ENCODE results near the gene BRI3.

Gene BRI3

DNA sequence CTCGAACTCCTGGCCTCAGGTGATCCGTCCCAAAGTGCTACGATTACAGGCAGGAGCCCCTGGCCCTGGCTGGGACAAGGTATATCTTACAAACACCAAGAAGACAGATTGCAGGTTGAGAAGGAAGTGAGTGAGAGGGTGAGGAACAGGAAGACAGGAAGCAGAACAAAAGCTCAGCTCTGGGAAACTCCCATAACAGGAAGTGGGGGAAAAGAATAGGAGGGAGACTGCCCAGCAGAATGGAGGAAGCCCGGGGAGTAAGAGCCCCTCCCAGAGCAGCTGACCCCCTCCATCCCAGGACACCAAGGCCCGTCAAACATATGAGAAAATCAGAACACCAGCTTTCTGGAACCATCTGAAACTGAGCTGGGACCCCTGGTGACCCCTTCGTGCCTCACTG is 32.4 kb upstream of the BRI3 start:
- peak overlapping the region in 4 of 11 experiments; percentile 11 to 34 (median 16); a peak in 4 of 22 replicates for H3K9ac ChIP-seq
- peaks cover 3 to 34% (median 19%) of the 10 kb centered on the region in 11 experiments; a peak in 18 of 22 replicates for H3K36me3 ChIP-seq
- H3K4me3 ChIP-seq, result no peak overlapping the region; a peak in 1 of 20 replicates
- H4K20me1 ChIP-seq, result peaks cover 0 to 28% (median 18%) of the 10 kb centered on the region in 11 experiments; a peak in 16 of 22 replicates
- no peaks in the 10 kb centered on the region for H3K27me3 ChIP-seq
- H3K9me3 ChIP-seq (replicated peaks in 1 of 11), result no peaks in the 10 kb centered on the region
- peak overlapping the region; percentile 45 to 100 (median 98) for H3K4me2 ChIP-seq
- TF ChIP-seq Cebpa-rat (IDR thresholded peaks at IDR 0.05), result no peak
- peak overlapping the region in 10 of 11 experiments; percentile 34 to 76 (median 60); a peak in 20 of 22 replicates for H3K27ac ChIP-seq
- H3K4me1 ChIP-seq, result peaks cover 66 to 84% (median 75%) of the 10 kb centered on the region in 10 experiments

- H3K4me2 ChIP-seq, result peak overlapping the region; percentile 95 to 100 (median 99)
- no peak for TF ChIP-seq Cebpa-rat (IDR thresholded peaks at IDR 0.05)
- no peaks in the 10 kb centered on the region for H3K27me3 ChIP-seq
- H3K9me3 ChIP-seq (replicated peaks in 1 of 11), result no peaks in the 10 kb centered on the region
- peak overlapping the region; percentile 68 to 85 (median 81); a peak in 21 of 22 replicates for H3K9ac ChIP-seq
- H3K4me3 ChIP-seq, result peak overlapping the region; percentile 82 to 96 (median 91)
- H4K20me1 ChIP-seq, result peaks cover 0 to 23% (median 3%) of the 10 kb centered on the region in 11 experiments; a peak in 10 of 22 replicates
- H3K36me3 ChIP-seq, result peaks cover 0 to 28% (median 17%) of the 10 kb centered on the region in 11 experiments; a peak in 15 of 22 replicates
- peaks cover 52 to 84% (median 69%) of the 10 kb centered on the region in 10 experiments for H3K4me1 ChIP-seq
- H3K27ac ChIP-seq, result peak overlapping the region; percentile 7 to 82 (median 71); a peak in 21 of 22 replicates
Measured at GRCh38 chr7:98250789-98251188, 30.7 kb upstream of the BRI3 start.

GRCh38 chr7:98251231-98251600 is 30.3 kb upstream of the BRI3 start:
- H3K9ac ChIP-seq, result peak overlapping the region; percentile 68 to 85 (median 81)
- H3K4me1 ChIP-seq, result peaks cover 49 to 82% (median 65%) of the 10 kb centered on the region in 10 experiments
- peak overlapping the region; percentile 95 to 100 (median 99) for H3K4me2 ChIP-seq

DNA sequence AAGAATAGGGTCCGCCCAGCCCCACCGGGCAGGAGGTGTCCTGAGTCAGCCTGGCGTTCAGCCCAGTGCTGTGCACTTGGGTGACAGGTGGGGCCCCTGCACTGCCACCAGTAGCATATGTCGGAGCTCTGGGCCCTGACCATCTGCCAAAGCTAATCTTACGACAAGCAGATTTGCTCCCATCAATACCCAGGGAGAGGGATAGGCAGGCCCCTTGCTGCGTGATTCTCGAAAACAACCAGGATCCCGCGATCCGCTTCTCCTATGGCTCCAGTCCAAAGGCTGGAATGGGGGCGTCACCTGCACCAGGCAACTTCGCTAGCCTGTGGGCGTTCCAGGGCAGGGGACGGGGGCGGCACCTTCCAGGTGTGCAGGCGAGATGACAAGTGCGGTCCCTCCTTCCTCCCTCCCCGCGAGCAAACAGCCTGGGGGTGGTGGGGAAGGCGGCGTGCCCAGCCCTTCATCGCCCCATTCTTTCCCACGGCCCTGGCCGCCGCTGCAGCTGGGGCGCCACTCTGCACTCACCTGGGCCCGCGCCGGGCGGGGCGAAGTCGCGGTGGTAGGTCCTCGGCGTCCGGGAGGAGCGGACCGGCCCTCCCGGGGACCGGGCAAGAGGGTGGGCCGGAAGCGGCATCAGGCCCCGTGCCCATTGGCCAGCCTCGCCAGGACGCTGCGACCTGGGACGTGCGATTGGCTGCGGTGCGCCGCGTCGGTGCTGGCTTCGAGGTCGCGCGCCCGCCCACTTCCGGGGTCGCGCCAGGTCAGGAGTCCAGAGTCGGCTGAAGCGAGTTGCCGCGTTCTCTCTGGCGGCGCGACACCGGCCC is 29.7 kb upstream of the BRI3 start, which contains the start of gene TECPR1:
Gene TECPR1 (minus strand): TSS at position 632 of the 824 bp plus-strand sequence. CDS start 6,086 bp downstream, outside the sequence.
- Histone ChIP-seq H3K27ac (peak within 1 kb of the TSS; percentile 57 to 82 (median 71)), H3K4me2 (peak within 1 kb of the TSS; percentile 98 to 100 (median 99)), H3K27me3 (no peaks in the 10 kb centered on the region), H3K9ac (peak within 1 kb of the TSS; percentile 68 to 85 (median 81)), H4K20me1 (peaks cover 0 to 25% (median 0%) of the 10 kb centered on the region in 11 experiments; a peak in 9 of 22 replicates), H3K36me3 (peaks cover 7 to 35% (median 23%) of the 10 kb centered on the region in 11 experiments; a peak in 21 of 22 replicates), H3K4me3 (peak within 1 kb of the TSS; percentile 82 to 96 (median 91)), H3K9me3 (replicated peaks in 1 of 11) (no peaks in the 10 kb centered on the region), H3K4me1 (peaks cover 49 to 76% (median 60%) of the 10 kb centered on the region in 10 experiments)
- no peak for TF ChIP-seq Cebpa-rat (IDR thresholded peaks at IDR 0.05)

More at GRCh38 chr7:98251231-98251600, 30.3 kb upstream of the BRI3 start:
- peaks cover 0 to 23% (median 0%) of the 10 kb centered on the region in 11 experiments; a peak in 8 of 22 replicates for H4K20me1 ChIP-seq
- H3K36me3 ChIP-seq, result peaks cover 1 to 32% (median 19%) of the 10 kb centered on the region in 11 experiments; a peak in 19 of 22 replicates
- H3K27ac ChIP-seq, result peak overlapping the region; percentile 57 to 82 (median 71)
- peak overlapping the region; percentile 82 to 96 (median 91) for H3K4me3 ChIP-seq
- H3K9me3 ChIP-seq (replicated peaks in 1 of 11), result no peaks in the 10 kb centered on the region
- no peak for TF ChIP-seq Cebpa-rat (IDR thresholded peaks at IDR 0.05)
- no peaks in the 10 kb centered on the region for H3K27me3 ChIP-seq

DNA sequence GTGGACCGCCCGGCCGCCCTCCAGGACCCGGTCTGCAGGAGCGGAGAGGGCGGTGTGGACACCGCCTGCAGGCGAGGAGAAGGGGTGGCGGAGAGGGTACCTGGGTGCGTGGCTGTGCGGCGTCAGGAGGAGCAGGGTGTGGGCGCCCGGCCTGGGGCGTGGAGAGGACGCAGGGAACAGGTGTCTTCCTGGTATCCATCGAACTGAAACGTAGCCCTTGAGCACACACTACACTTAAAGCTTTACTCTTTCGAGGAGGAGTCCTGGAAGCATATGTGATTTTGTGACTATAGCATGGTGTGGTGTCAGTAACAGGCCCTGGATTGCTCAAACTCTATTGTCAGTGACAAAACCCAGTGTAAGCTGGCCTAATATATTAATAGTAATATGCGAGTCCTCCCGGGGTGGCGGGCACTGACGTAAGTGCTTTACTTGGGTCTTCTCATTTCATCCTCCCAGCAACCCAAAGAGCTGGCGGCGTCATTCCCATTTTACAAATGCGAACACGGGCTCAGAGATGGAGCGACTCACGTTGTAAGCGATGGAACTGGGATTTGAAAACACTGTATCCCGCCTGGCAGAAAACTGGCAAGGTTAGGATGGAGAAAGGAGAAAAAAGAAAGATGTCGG is 28.9 kb upstream of the BRI3 start:
- H4K20me1 ChIP-seq, result peaks cover 0 to 25% (median 0%) of the 10 kb centered on the region in 11 experiments; a peak in 9 of 22 replicates
- peak overlapping the region; percentile 68 to 85 (median 81) for H3K9ac ChIP-seq
- peak overlapping the region; percentile 87 to 100 (median 98) for H3K4me2 ChIP-seq
- H3K9me3 ChIP-seq (replicated peaks in 1 of 11), result no peaks in the 10 kb centered on the region
- peaks cover 49 to 74% (median 59%) of the 10 kb centered on the region in 10 experiments for H3K4me1 ChIP-seq
- peak overlapping the region; percentile 82 to 96 (median 91) for H3K4me3 ChIP-seq
- TF ChIP-seq Cebpa-rat (IDR thresholded peaks at IDR 0.05), result no peak
- H3K27me3 ChIP-seq, result no peaks in the 10 kb centered on the region
- peak overlapping the region; percentile 45 to 82 (median 71); a peak in 21 of 22 replicates for H3K27ac ChIP-seq
- peaks cover 15 to 35% (median 25%) of the 10 kb centered on the region in 11 experiments; a peak in 21 of 22 replicates for H3K36me3 ChIP-seq

DNA sequence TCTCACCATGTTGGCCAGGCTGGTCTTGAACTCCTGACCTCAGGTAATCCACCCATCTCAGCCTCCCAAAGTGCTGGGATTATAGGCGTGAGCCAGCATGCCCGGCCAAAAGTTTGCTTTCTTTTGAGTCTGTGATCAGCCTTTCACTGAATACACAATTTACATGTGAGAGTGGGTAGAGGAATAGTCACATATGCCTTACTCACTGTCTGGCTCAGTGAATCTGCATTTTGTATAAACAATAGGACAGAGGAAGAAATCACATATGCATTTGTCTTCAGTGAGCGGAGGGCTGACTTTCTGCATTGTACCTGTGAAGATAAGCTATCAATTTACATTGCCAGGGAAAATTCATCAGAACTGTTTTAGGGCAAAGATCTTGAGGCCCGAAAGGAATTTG is 27.0 kb upstream of the BRI3 start:
- peaks cover 14 to 46% (median 31%) of the 10 kb centered on the region in 11 experiments; a peak in 20 of 22 replicates for H3K36me3 ChIP-seq
- H3K4me2 ChIP-seq, result peak overlapping the region in 5 of 11 experiments; percentile 23 to 100 (median 43); a peak in 6 of 22 replicates
- peak overlapping the region in 2 of 11 experiments; percentile 46; a peak in 5 of 22 replicates for H3K27ac ChIP-seq
- H3K9me3 ChIP-seq (replicated peaks in 1 of 11), result no peaks in the 10 kb centered on the region
- H3K4me1 ChIP-seq, result peaks cover 36 to 57% (median 46%) of the 10 kb centered on the region in 10 experiments
- peaks cover 0 to 25% (median 0%) of the 10 kb centered on the region in 11 experiments; a peak in 9 of 22 replicates for H4K20me1 ChIP-seq
- no peak for TF ChIP-seq Cebpa-rat (IDR thresholded peaks at IDR 0.05)
- H3K4me3 ChIP-seq, result no peak overlapping the region
- H3K9ac ChIP-seq, result no peak overlapping the region
- no peaks in the 10 kb centered on the region for H3K27me3 ChIP-seq

DNA sequence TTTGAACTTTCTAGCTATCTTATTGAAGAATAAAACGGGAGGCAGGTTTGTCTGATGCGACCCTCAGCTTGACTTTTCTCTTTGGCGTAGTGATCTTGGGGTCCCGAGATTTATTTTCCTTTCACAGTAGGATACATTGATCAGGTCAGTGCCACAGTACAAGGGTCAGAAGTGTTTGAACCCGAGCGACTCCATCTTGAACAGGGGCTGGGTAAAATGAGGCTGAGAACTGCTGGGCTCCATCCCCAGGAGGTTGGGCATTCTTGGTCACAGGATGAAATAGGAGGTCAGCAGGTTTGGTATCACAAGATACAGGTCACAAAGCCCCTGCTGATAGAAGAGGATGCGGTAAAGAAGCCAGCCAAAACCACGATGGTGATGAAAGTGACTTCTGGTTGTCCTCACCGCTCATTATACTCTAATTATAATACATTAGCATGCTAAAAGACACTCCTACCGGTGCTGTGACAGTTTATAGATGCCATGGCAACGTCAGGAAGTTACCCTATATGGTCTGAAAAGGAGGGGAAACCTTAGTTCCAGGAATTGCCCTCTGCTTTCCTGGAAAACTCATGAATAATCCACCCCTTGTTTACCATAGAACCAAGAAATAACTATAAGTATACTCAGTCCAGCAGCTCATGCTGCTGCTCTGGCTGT is 26.4 kb upstream of the BRI3 start:
- no peak overlapping the region for H3K9ac ChIP-seq
- TF ChIP-seq Cebpa-rat (IDR thresholded peaks at IDR 0.05), result no peak
- H3K27ac ChIP-seq, result peak overlapping the region in 2 of 11 experiments; percentile 46; a peak in 5 of 22 replicates
- peaks cover 14 to 51% (median 35%) of the 10 kb centered on the region in 11 experiments; a peak in 20 of 22 replicates for H3K36me3 ChIP-seq
- no peak overlapping the region for H3K4me3 ChIP-seq
- H3K9me3 ChIP-seq (replicated peaks in 1 of 11), result no peaks in the 10 kb centered on the region
- H3K4me1 ChIP-seq, result peaks cover 31 to 52% (median 40%) of the 10 kb centered on the region in 10 experiments
- H3K4me2 ChIP-seq, result peak overlapping the region in 6 of 11 experiments; percentile 16 to 100 (median 41); a peak in 8 of 22 replicates
- peaks cover 0 to 25% (median 0%) of the 10 kb centered on the region in 11 experiments; a peak in 9 of 22 replicates for H4K20me1 ChIP-seq
- no peaks in the 10 kb centered on the region for H3K27me3 ChIP-seq

DNA sequence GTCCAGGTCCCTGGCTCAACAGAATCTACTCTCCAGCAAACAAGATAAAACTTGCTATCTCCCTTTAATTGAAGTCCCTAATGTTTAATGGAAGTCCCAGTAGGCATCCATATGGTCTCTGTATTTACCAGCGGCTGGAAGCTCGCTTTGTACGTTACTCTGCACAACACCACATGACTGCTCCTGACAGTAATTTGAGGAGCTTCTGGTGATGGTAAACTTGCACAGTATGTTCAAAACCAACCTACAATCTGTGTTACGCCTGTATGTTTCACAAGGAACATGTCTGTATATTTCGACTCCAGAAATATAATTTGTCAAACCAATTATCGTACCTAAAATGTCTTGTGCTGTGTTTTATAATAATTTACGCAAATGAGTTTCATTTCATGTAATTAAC is 25.1 kb upstream of the BRI3 start:
- Histone ChIP-seq H3K9me3 (replicated peaks in 1 of 11) (peaks cover 0 to 10% (median 8%) of the 10 kb centered on the region in 11 experiments; a peak in 17 of 22 replicates), H3K27me3 (no peaks in the 10 kb centered on the region), H3K27ac (no peak overlapping the region), H3K9ac (no peak overlapping the region), H4K20me1 (peaks cover 0 to 25% (median 0%) of the 10 kb centered on the region in 11 experiments; a peak in 9 of 22 replicates), H3K4me1 (peaks cover 17 to 38% (median 26%) of the 10 kb centered on the region in 10 experiments), H3K4me3 (no peak overlapping the region), H3K4me2 (no peak overlapping the region), H3K36me3 (peaks cover 25 to 65% (median 48%) of the 10 kb centered on the region in 11 experiments)
- no peak for TF ChIP-seq Cebpa-rat (IDR thresholded peaks at IDR 0.05)

Measured in BLaER1 treated with 17β-estradiol and CSF1 and Interleukin-3, amounts not matched to agents 10 nM and 100 nM (cell line).